H1 (cell line): ENCODE data around the gene SENP3. TPM values are rescaled to one million over a fixed set of nuclear protein-coding genes. Genes with fewer than 3 reads are reported as not detected.

Experiments used
- BCL11A ChIP-seq, 2 experiments: IDR thresholded peaks; one replicate each; pipeline ENCODE4 v1.6.1; 2011; ENCODE audit warnings: low read depth in 2 of 2, low read length in 2 of 2, mild to moderate bottlenecking in 2 of 2
- BRCA1 ChIP-seq: IDR thresholded peaks from 2 replicates; pipeline ENCODE4 v1.6.1; 2012; ENCODE audit warnings: low read depth, low read length, improper control_type of control experiment
- CBX8 ChIP-seq: fragments of 300-800, 300-1000 bp; sonication (generic); IDR thresholded peaks from 2 replicates; pipeline ENCODE4 v1.7.1; 2016; ENCODE audit warnings: low read depth, low read length, borderline replicate concordance
- CTBP2 ChIP-seq: IDR thresholded peaks from 2 replicates; pipeline ENCODE4 v1.7.0; 2011; ENCODE audit warnings: borderline replicate concordance, mild to moderate bottlenecking, moderate library complexity, mixed read lengths, low read length; ENCODE audit not compliant: insufficient read depth, insufficient read length
- E2F6 ChIP-seq: IDR thresholded peaks from 2 replicates; pipeline ENCODE4 v1.6.1; 2012; ENCODE audit warnings: inconsistent platforms
- EGR1 ChIP-seq: IDR thresholded peaks from 2 replicates; pipeline ENCODE4 v1.6.1; 2011; ENCODE audit warnings: low read depth, low read length, borderline replicate concordance
- EZH2 ChIP-seq: fragments of 200-600 bp; sonication (generic); IDR thresholded peaks from 2 replicates; pipeline ENCODE4 v1.7.1; 2012; ENCODE audit warnings: low read depth, mild to moderate bottlenecking, moderate library complexity, low read length, inconsistent platforms; ENCODE audit not compliant: severe bottlenecking
- GABPA ChIP-seq: IDR thresholded peaks from 2 replicates; pipeline ENCODE4 v1.6.1; 2011; ENCODE audit warnings: mild to moderate bottlenecking, low read length, moderate library complexity, borderline replicate concordance; ENCODE audit not compliant: insufficient read depth
- KDM5A ChIP-seq: fragments of 200-600 bp; IDR thresholded peaks from 2 replicates; pipeline ENCODE4 v1.7.1; 2012; ENCODE audit warnings: mild to moderate bottlenecking, low read length, inconsistent platforms, mixed read lengths
- MAFK ChIP-seq: IDR thresholded peaks from 2 replicates; pipeline ENCODE4 v1.6.1; 2012; ENCODE audit warnings: low read depth, mild to moderate bottlenecking, improper control_type of control experiment, low read length
- MAX ChIP-seq: IDR thresholded peaks from 2 replicates; pipeline ENCODE4 v1.6.1; 2012; ENCODE audit warnings: inconsistent platforms
- NANOG ChIP-seq: IDR thresholded peaks from 2 replicates; pipeline ENCODE4 v1.6.1; 2011; ENCODE audit warnings: low read length, low read depth, mild to moderate bottlenecking, inconsistent platforms; ENCODE audit not compliant: insufficient read depth, poor library complexity, severe bottlenecking
- NRF1 ChIP-seq: IDR thresholded peaks from 2 replicates; pipeline ENCODE4 v1.6.1; 2011; ENCODE audit warnings: mild to moderate bottlenecking, low read depth, low read length, improper control_type of control experiment
- POU5F1 ChIP-seq: IDR thresholded peaks from 2 replicates; pipeline ENCODE4 v1.6.1; 2011; ENCODE audit warnings: low read depth, mild to moderate bottlenecking, low read length, moderate library complexity
- RAD21 ChIP-seq, 2 experiments: IDR thresholded peaks in 1 of 2; conservative IDR thresholded peaks in 1 of 2; 2 replicates each; pipeline ENCODE4 v1.6.1; 2011; ENCODE audit warnings: low read depth in 2 of 2, low read length in 2 of 2, improper control_type of control experiment in 1 of 2, inconsistent platforms in 1 of 2, mild to moderate bottlenecking in 1 of 2, moderate library complexity in 1 of 2
- RFX5 ChIP-seq: IDR thresholded peaks from 2 replicates; pipeline ENCODE4 v1.6.1; 2011; ENCODE audit warnings: low read depth, low read length, improper control_type of control experiment, borderline replicate concordance
- SIN3A ChIP-seq, 2 experiments: IDR thresholded peaks in 1 of 2; conservative IDR thresholded peaks in 1 of 2; 2 replicates each; pipeline ENCODE4 v1.6.1; 2011 to 2012; ENCODE audit warnings: low read length in 2 of 2, improper control_type of control experiment in 1 of 2, low read depth in 1 of 2, mild to moderate bottlenecking in 1 of 2
- SUZ12 ChIP-seq: fragments of 200-600 bp; sonication (generic); IDR thresholded peaks from 2 replicates; pipeline ENCODE4 v1.6.1; 2012; ENCODE audit warnings: mild to moderate bottlenecking, inconsistent platforms, low read length, moderate library complexity, mixed read lengths
- TAF7 ChIP-seq: optimal IDR thresholded peaks from 2 replicates; pipeline ENCODE3; 2011; ENCODE audit warnings: low read depth, mild to moderate bottlenecking, inconsistent platforms, low read length, moderate library complexity, borderline replicate concordance
- TCF12 ChIP-seq: IDR thresholded peaks from 2 replicates; pipeline ENCODE4 v1.6.1; 2011; ENCODE audit warnings: low read depth, mild to moderate bottlenecking, low read length
- polyA plus RNA-seq, 7 experiments: library from polyadenylated mRNA; depleted of rRNA in 3 of 7; stranded (reverse) in 5 of 7; unstranded in 2 of 7; fragments of >200 nt in 5 of 7; fragments of 200-250 nt in 2 of 7; gene quantifications; 1 replicate in 5 of 7; 2 replicates in 1 of 7; 4 replicates in 1 of 7; pipeline versions ENCODE4 v1.2.1 to v1.2.3, GENCODE V29; 2011 to 2013; ENCODE audit warnings: missing spikeins in 2 of 7, mixed read lengths in 2 of 7
- total RNA-seq: library from RNA; stranded (reverse); fragmentation: NEBNext Ultra II Directional; extraction: Animal tissue kit (Norgen Biotek cat#: 25700); gene quantifications from 2 replicates; pipeline ENCODE4 v1.2.1, GENCODE V29; 2021

Gene SENP3
- total and polyA plus RNA-seq, 2 of the 8 experiments (the other 6 are each of a cell fraction or from before 2014, with no cell fraction given), result 86.2 to 129 TPM

GRCh38 chr17:7583253-7584109 lies 21.8 kb downstream of the SENP3 start, which contains the start of gene MPDU1 (continued):
- TF ChIP-seq BCL11A (IDR thresholded peaks at IDR 0.05; ENCODE audit: low read depth in 2 of 2, low read length in 2 of 2) (no peak), CBX8 (no peak), EZH2 (no peak), SIN3A (conservative IDR thresholded peaks at IDR 0.05 in 1 of 2, IDR thresholded peaks at IDR 0.05 in 1 of 2; ENCODE audit: low read depth in 1 of 2, low read length in 2 of 2) (no peak), EGR1 (no peak), RAD21 (IDR thresholded peaks at IDR 0.05 in 1 of 2, conservative IDR thresholded peaks at IDR 0.05 in 1 of 2; ENCODE audit: low read depth in 2 of 2, low read length in 2 of 2) (no peak), E2F6 (peak; percentile 90), CTBP2 (no peak), BRCA1 (no peak), NRF1 (peak; percentile 67), GABPA (peak; percentile 89; the same call in 1 of the 2 replicates), TAF7 (peak; percentile 84), SUZ12 (no peak), NANOG (no peak), KDM5A (peak; percentile 51; the same call in 1 of the 2 replicates), MAX (peak; percentile 83), MAFK (no peak), POU5F1 (no peak), RFX5 (no peak), TCF12 (no peak)
